HG03354 (cell line): Measurements from ENCODE around the gene TEPSIN.
"Not testable (repeated sequence)": the region's sequence is repeated elsewhere in the genome, so short reads cannot be mapped to it uniquely, and the experiment has no call there.

Experiments
- ATAC-seq: cut with Tn5 transposase; IDR thresholded peaks from one replicate; pipeline ENCODE4 v1.9.1; 2021; ENCODE audit warnings: mild to moderate bottlenecking; ENCODE audit not compliant: unreplicated experiment, poor library complexity, severe bottlenecking

Gene TEPSIN

GRCh38 chr17:81227630-81228029 lies 11.2 kb downstream of the TEPSIN start:
- not testable (repeated sequence) for ATAC-seq

- no peak for ATAC-seq
These were observed 15.1 kb downstream of the TEPSIN start for GRCh38 chr17:81223762-81224130.

GRCh38 chr17:81222906-81223761 lies 15.7 kb downstream of the TEPSIN start, which contains the start of gene CEP131:
CEP131 (minus strand) TSS chr17:81222965; CDS start chr17:81220056, 2,909 bp downstream.
- peak; percentile 94 for ATAC-seq

- ATAC-seq, result no peak
These were observed 16.3 kb downstream of the TEPSIN start for GRCh38 chr17:81222620-81222905.

- no peak for ATAC-seq
These were observed 16.8 kb downstream of the TEPSIN start for GRCh38 chr17:81221842-81222619.

GRCh38 chr17:81221371-81221841 lies 17.4 kb downstream of the TEPSIN start:
- no peak for ATAC-seq

- ATAC-seq, result no peak
These were observed 19.2 kb downstream of the TEPSIN start for GRCh38 chr17:81219476-81220180.

GRCh38 chr17:81218991-81219390 lies 19.9 kb downstream of the TEPSIN start:
- ATAC-seq, result no peak

- ATAC-seq, result no peak
These were observed 20.4 kb downstream of the TEPSIN start for GRCh38 chr17:81218459-81218858.

- ATAC-seq, result no peak
These were observed 21.4 kb downstream of the TEPSIN start for GRCh38 chr17:81217491-81217890.

GRCh38 chr17:81213978-81214377 lies 24.9 kb downstream of the TEPSIN start:
- ATAC-seq, result no peak

GRCh38 chr17:81212365-81212764 lies 26.5 kb downstream of the TEPSIN start:
- no peak for ATAC-seq

GRCh38 chr17:81210868-81211267 lies 28.0 kb downstream of the TEPSIN start:
- ATAC-seq, result no peak

- no peak for ATAC-seq
These were observed 28.4 kb downstream of the TEPSIN start for GRCh38 chr17:81210466-81210865.

GRCh38 chr17:81209141-81209540 lies 29.7 kb downstream of the TEPSIN start:
- no peak for ATAC-seq

- no peak for ATAC-seq
These were observed 30.2 kb downstream of the TEPSIN start for GRCh38 chr17:81208651-81209050.

- ATAC-seq, result no peak
These were observed 31.0 kb downstream of the TEPSIN start for GRCh38 chr17:81207610-81208581.

- ATAC-seq, result no peak
These were observed 32.2 kb downstream of the TEPSIN start for GRCh38 chr17:81206657-81207056.

- no peak for ATAC-seq
These were observed 32.7 kb downstream of the TEPSIN start for GRCh38 chr17:81206166-81206565.
